K562 (cell line): Measurements from ENCODE around the gene KMT2C. TPM values are rescaled to one million over a fixed set of nuclear protein-coding genes. Genes with fewer than 3 reads are reported as not detected.
"Not testable (repeated sequence)": the region's sequence is repeated elsewhere in the genome, so short reads cannot be mapped to it uniquely, and the experiment has no call there.

Source experiments
- ARID1B ChIP-seq: fragments of 450-650 bp; IDR thresholded peaks from 2 replicates; pipeline ENCODE4 v1.6.1; 2016; ENCODE audit warnings: antibody characterized with exemption, mild to moderate bottlenecking, inconsistent platforms
- ATF1 ChIP-seq, 2 experiments: fragments of 450-650 bp in 1 of 2; IDR thresholded peaks; 2 replicates each; pipeline ENCODE4 v1.6.1; 2016; ENCODE audit warnings: missing compliant biosample characterization in 1 of 2, missing genetic modification characterization in 1 of 2
- C11orf30 ChIP-seq: fragments of 450-650 bp; IDR thresholded peaks from 2 replicates; pipeline ENCODE4 v1.6.1; 2016; ENCODE audit warnings: low read depth, mild to moderate bottlenecking
- CEBPB ChIP-seq: fragments of 450-650 bp; IDR thresholded peaks from 2 replicates; pipeline ENCODE4 v1.6.1; 2016; ENCODE audit warnings: missing genetic modification characterization, missing compliant biosample characterization
- CREB1 ChIP-seq, 2 experiments: sonication (generic) in 1 of 2; formaldehyde crosslinking in 1 of 2; IDR thresholded peaks; 2 replicates each; pipeline versions ENCODE4 v1.6.1 to v1.8.0; 2012 to 2022; ENCODE audit warnings: inconsistent platforms in 1 of 2, mild to moderate bottlenecking in 1 of 2, missing genetic modification reagents in 1 of 2, moderate library complexity in 1 of 2
- CXXC5 ChIP-seq: fragments of 250-450 bp; sonication (Bioruptor Pico); IDR thresholded peaks from 2 replicates; pipeline ENCODE4 v1.8.0; 2022; ENCODE audit warnings: inconsistent platforms, mild to moderate bottlenecking, moderate library complexity
- DPF2 ChIP-seq: fragments of 450-650 bp; IDR thresholded peaks from 2 replicates; pipeline ENCODE4 v1.6.1; 2016
- FOXK2 ChIP-seq, 2 experiments: fragments of 450-650 bp; IDR thresholded peaks in 1 of 2; conservative IDR thresholded peaks in 1 of 2; 2 replicates each; pipeline ENCODE4 v1.6.1; 2016; ENCODE audit warnings: low read depth in 2 of 2, mild to moderate bottlenecking in 1 of 2
- KDM4B ChIP-seq, 2 experiments: fragments of 450-650 bp in 1 of 2; sonication (generic) in 1 of 2; IDR thresholded peaks; 2 replicates each; pipeline ENCODE4 v1.6.1; 2016 to 2017; ENCODE audit warnings: borderline replicate concordance in 2 of 2, antibody characterized with exemption in 1 of 2, low read depth in 1 of 2, mild to moderate bottlenecking in 1 of 2
- NRF1 ChIP-seq, 2 experiments: fragments of 450-650 bp; IDR thresholded peaks in 1 of 2; conservative IDR thresholded peaks in 1 of 2; 2 replicates each; pipeline ENCODE4 v1.6.1; 2014; ENCODE audit warnings: mild to moderate bottlenecking in 2 of 2
- SOX6 ChIP-seq: fragments of 450-650 bp; IDR thresholded peaks from 2 replicates; pipeline ENCODE4 v1.6.1; 2014; ENCODE audit warnings: mild to moderate bottlenecking
- SP1 ChIP-seq: sonication (generic); formaldehyde crosslinking; IDR thresholded peaks from 2 replicates; pipeline ENCODE4 v1.8.1; 2022; ENCODE audit warnings: mild to moderate bottlenecking, missing genetic modification reagents
- polyA plus RNA-seq, 8 experiments: library from polyadenylated mRNA; depleted of rRNA in 4 of 8; stranded (reverse) in 5 of 8; unstranded in 3 of 8; fragments of >200 nt; fragmentation: Nextera tagmentation in 2 of 8; fragmentation: Illumina TruSeq in 1 of 8; extraction: Ambion mirVana in 2 of 8; extraction: Trizol in 1 of 8; gene quantifications; 2 replicates each; pipeline versions ENCODE4 v1.2.1 to v1.2.3, GENCODE V29; 2011 to 2014; ENCODE audit warnings: inconsistent platforms in 1 of 8, missing spikeins in 1 of 8
- total RNA-seq, 7 experiments: library from RNA; depleted of rRNA in 6 of 7; stranded (reverse); fragments of >200 nt in 6 of 7; fragmentation: Illumina TruSeq in 2 of 7; extraction: Trizol in 2 of 7; gene quantifications; 2 replicates each; pipeline versions ENCODE4 v1.2.1 to v1.2.3, GENCODE V29; 2011 to 2021; ENCODE audit warnings: low replicate concordance in 1 of 7
- TF ChIP-seq, protein P1 (sequence below): sonication (generic); formaldehyde crosslinking; IDR thresholded peaks from 2 replicates; pipeline ENCODE4 v1.8.0; 2022; ENCODE audit warnings: missing genetic modification reagents, mild to moderate bottlenecking, moderate library complexity, borderline replicate concordance
- TF ChIP-seq, protein P2 (sequence below): sonication (generic); formaldehyde crosslinking; IDR thresholded peaks from 2 replicates; pipeline ENCODE4 v1.8.1; 2023; ENCODE audit warnings: mild to moderate bottlenecking, missing genetic modification reagents
- TF ChIP-seq, protein P3 (sequence below): sonication (generic); formaldehyde crosslinking; IDR thresholded peaks from 2 replicates; pipeline ENCODE4 v1.8.0; 2022; ENCODE audit warnings: mild to moderate bottlenecking, missing genetic modification reagents, borderline replicate concordance
- TF ChIP-seq, protein P4 (sequence below): fragments of 450-650 bp; IDR thresholded peaks from 2 replicates; pipeline ENCODE4 v1.7.1; 2018; ENCODE audit warnings: mild to moderate bottlenecking, low read depth; ENCODE audit not compliant: partially characterized antibody

KMT2C gene
- total and polyA plus RNA-seq, 9 of the 15 experiments (the other 6 are each of a cell fraction or from before 2014, with no cell fraction given): 4.9 to 67.8 (median 27.1) TPM

DNA sequence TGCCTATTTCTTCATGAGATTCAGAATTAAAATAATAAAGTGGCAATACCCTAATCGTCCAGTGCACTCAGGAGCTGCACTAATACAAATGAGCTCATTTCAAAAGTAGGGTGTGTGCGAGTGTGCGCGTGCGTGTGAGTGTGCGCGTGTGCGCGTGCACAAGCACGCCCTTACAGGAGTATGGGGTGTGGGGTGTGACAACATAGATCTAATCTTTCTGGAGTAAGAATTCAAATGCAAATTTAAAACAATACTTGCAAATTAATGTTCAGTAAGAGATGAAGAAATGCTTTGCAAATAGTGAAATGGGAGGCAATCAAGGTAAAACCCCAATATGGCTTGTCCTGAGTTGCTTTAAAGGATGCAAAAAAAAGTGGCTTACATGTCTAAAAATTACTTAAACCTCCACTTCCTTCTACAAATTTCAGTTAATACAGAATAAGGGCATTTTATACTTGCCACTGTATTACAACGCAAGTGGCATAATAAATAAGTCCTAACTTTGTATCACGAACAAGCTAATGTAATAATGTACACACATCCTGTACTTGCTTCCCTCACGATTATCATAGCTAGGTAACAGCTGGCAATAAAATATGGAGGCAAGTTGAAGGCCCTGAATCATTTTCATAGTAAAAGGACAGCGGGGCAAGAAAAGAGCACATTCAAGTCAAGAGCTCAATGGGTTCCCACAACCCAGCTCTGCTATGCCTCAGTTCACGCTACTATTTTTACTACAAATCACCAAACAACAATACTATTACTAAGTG, 1.9 kb downstream of the KMT2C start (continued):
- TF ChIP-seq, protein P1, sequence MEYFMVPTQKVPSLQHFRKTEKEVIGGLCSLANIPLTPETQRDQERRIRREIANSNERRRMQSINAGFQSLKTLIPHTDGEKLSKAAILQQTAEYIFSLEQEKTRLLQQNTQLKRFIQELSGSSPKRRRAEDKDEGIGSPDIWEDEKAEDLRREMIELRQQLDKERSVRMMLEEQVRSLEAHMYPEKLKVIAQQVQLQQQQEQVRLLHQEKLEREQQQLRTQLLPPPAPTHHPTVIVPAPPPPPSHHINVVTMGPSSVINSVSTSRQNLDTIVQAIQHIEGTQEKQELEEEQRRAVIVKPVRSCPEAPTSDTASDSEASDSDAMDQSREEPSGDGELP: peak; percentile 54
- peak; percentile 12; the same call in 1 of the 2 replicates for TF ChIP-seq DPF2
- TF ChIP-seq SP1: 0 out of 2 replicates have a peak, but pooled peaks have one; percentile 41
- TF ChIP-seq ATF1 (CRISPR knock-in tag; IDR thresholded peaks at IDR 0.05): not testable (repeated sequence)
- peak; percentile 43 for TF ChIP-seq ATF1 (tag; IDR thresholded peaks at IDR 0.05)
- TF ChIP-seq CXXC5 (CRISPR knock-in tag): peak; percentile 67
- TF ChIP-seq, protein P2, sequence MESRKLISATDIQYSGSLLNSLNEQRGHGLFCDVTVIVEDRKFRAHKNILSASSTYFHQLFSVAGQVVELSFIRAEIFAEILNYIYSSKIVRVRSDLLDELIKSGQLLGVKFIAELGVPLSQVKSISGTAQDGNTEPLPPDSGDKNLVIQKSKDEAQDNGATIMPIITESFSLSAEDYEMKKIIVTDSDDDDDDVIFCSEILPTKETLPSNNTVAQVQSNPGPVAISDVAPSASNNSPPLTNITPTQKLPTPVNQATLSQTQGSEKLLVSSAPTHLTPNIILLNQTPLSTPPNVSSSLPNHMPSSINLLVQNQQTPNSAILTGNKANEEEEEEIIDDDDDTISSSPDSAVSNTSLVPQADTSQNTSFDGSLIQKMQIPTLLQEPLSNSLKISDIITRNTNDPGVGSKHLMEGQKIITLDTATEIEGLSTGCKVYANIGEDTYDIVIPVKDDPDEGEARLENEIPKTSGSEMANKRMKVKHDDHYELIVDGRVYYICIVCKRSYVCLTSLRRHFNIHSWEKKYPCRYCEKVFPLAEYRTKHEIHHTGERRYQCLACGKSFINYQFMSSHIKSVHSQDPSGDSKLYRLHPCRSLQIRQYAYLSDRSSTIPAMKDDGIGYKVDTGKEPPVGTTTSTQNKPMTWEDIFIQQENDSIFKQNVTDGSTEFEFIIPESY (CRISPR knock-in tag): 0 out of 2 replicates have a peak, but pooled peaks have one; percentile 48
- TF ChIP-seq KDM4B (IDR thresholded peaks at IDR 0.05; ENCODE audit: borderline replicate concordance in 2 of 2, low read depth in 1 of 2): peak in 1 of 2 experiments; percentile 80; a peak in 1 of 4 replicates
- peak in 1 of 2 experiments; percentile 25; a peak in 1 of 4 replicates for TF ChIP-seq FOXK2 (conservative IDR thresholded peaks at IDR 0.05 in 1 of 2, IDR thresholded peaks at IDR 0.05 in 1 of 2; ENCODE audit: low read depth in 2 of 2)
- peak; percentile 92 to 93 for TF ChIP-seq NRF1 (conservative IDR thresholded peaks at IDR 0.05 in 1 of 2, IDR thresholded peaks at IDR 0.05 in 1 of 2)
- peak; percentile 75 for TF ChIP-seq SOX6
- TF ChIP-seq, protein P3, sequence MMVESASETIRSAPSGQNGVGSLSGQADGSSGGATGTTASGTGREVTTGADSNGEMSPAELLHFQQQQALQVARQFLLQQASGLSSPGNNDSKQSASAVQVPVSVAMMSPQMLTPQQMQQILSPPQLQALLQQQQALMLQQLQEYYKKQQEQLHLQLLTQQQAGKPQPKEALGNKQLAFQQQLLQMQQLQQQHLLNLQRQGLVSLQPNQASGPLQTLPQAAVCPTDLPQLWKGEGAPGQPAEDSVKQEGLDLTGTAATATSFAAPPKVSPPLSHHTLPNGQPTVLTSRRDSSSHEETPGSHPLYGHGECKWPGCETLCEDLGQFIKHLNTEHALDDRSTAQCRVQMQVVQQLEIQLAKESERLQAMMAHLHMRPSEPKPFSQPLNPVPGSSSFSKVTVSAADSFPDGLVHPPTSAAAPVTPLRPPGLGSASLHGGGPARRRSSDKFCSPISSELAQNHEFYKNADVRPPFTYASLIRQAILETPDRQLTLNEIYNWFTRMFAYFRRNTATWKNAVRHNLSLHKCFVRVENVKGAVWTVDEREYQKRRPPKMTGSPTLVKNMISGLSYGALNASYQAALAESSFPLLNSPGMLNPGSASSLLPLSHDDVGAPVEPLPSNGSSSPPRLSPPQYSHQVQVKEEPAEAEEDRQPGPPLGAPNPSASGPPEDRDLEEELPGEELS: 0 out of 2 replicates have a peak, but pooled peaks have one; percentile 47
- peak; percentile 19; the same call in 1 of the 2 replicates for TF ChIP-seq ARID1B
- TF ChIP-seq CREB1 (IDR thresholded peaks at IDR 0.05): peak; percentile 28; the same call in 1 of the 2 replicates
- peak; percentile 48; the same call in 1 of the 2 replicates for TF ChIP-seq CREB1 (CRISPR knock-in tag; IDR thresholded peaks at IDR 0.05)
- TF ChIP-seq, protein P4, sequence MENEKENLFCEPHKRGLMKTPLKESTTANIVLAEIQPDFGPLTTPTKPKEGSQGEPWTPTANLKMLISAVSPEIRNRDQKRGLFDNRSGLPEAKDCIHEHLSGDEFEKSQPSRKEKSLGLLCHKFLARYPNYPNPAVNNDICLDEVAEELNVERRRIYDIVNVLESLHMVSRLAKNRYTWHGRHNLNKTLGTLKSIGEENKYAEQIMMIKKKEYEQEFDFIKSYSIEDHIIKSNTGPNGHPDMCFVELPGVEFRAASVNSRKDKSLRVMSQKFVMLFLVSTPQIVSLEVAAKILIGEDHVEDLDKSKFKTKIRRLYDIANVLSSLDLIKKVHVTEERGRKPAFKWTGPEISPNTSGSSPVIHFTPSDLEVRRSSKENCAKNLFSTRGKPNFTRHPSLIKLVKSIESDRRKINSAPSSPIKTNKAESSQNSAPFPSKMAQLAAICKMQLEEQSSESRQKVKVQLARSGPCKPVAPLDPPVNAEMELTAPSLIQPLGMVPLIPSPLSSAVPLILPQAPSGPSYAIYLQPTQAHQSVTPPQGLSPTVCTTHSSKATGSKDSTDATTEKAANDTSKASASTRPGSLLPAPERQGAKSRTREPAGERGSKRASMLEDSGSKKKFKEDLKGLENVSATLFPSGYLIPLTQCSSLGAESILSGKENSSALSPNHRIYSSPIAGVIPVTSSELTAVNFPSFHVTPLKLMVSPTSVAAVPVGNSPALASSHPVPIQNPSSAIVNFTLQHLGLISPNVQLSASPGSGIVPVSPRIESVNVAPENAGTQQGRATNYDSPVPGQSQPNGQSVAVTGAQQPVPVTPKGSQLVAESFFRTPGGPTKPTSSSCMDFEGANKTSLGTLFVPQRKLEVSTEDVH: peak; percentile 20
- peak; percentile 33; the same call in 1 of the 2 replicates for TF ChIP-seq CEBPB (tag)
- TF ChIP-seq C11orf30: 0 out of 2 replicates have a peak, but pooled peaks have one; percentile 2
